Measurements from ENCODE around the gene COQ8B.

Gene COQ8B

DNA sequence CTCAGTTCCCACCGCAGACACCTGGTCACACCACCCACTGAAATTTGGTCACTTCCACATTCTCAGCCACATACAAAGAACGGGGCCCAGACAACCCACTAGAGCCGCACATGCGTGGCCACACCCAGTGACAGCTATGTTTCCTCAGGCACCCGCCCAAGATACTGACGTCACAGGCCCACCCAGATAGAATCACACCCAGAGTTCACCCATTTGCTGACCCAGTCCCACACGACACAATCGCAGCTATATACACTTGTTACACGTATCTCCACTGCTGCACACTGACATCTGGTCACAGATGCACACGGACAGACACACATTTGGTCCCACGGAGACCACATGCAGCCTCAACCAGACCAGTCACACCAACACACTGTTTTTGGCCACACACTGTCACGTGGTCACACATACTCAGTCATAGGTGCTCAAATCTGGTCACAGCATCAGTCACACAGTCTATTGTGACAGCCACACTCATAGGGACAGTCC lies 29.1 kb downstream of the COQ8B start:
- Histone ChIP-seq H3K27me3 (ENCODE audit: control insufficient read depth in 5 of 5, insufficient read depth in 4 of 5, low read length in 5 of 5) (no peaks in the 10 kb centered on the region), H3K27ac (ENCODE audit: low read depth, low read length) (peak overlapping the region; percentile 52), H3K36me3 (ENCODE audit: control insufficient read depth in 5 of 5, insufficient read depth in 5 of 5, low read length in 5 of 5) (peaks cover 0 to 46% (median 34%) of the 10 kb centered on the region in 5 donors), H3K9ac (ENCODE audit: low read length in 5 of 5) (peak overlapping the region in 1 of 5 donors; percentile 35), H3K9me3 (ENCODE audit: control insufficient read depth in 5 of 5, low read length in 5 of 5) (no peaks in the 10 kb centered on the region), H3K4me3 (ENCODE audit: low read depth in 1 of 5, low read length in 5 of 5) (peak overlapping the region; percentile 39 to 90 (median 75)), H3K4me1 (ENCODE audit: control insufficient read depth in 5 of 5, insufficient read depth in 5 of 5, low read length in 5 of 5) (peaks cover 9 to 47% (median 37%) of the 10 kb centered on the region in 5 donors)

DNA sequence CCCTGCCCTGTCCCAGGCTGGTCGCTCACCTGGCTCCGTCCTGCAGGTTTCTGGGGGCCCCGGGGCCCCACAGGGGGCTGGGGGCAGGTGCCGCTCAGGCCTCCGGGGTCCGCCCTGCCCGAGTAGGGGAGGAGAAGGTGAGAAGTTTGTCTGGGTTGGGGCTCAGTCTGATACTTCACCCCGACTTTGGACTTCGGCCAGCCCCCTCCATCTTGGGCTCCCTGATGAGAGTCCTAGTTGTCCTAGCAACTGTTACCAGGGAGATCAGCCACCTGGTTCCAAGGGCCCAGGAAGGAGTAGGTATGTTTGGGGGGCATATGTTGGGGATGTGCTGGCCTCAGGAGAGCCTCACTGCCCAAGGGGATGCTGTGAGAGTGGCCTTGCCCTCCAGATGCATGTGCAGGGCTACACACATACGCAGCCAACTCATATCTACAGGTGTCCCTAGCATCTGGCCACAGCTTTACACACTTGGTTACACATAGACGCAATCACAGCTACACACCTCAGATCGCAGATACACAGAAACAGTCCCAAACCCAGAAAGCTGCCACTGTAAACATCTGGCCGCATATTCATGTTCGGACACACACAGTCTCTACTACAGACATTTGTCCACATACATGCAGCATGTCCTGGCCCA lies 29.7 kb downstream of the COQ8B start:
- Histone ChIP-seq H3K36me3 (ENCODE audit: control insufficient read depth in 5 of 5, insufficient read depth in 5 of 5, low read length in 5 of 5) (peaks cover 0 to 47% (median 40%) of the 10 kb centered on the region in 5 donors), H3K4me3 (ENCODE audit: low read depth in 1 of 5, low read length in 5 of 5) (peak overlapping the region in 2 of 5 donors; percentile 19 to 90), H3K9me3 (ENCODE audit: control insufficient read depth in 5 of 5, low read length in 5 of 5) (no peaks in the 10 kb centered on the region), H3K27me3 (ENCODE audit: control insufficient read depth in 5 of 5, insufficient read depth in 4 of 5, low read length in 5 of 5) (no peaks in the 10 kb centered on the region), H3K9ac (ENCODE audit: low read length in 5 of 5) (peak overlapping the region in 1 of 5 donors; percentile 35), H3K4me1 (ENCODE audit: control insufficient read depth in 5 of 5, insufficient read depth in 5 of 5, low read length in 5 of 5) (peaks cover 9 to 47% (median 37%) of the 10 kb centered on the region in 5 donors), H3K27ac (ENCODE audit: low read depth, low read length) (peak overlapping the region; percentile 52)

DNA sequence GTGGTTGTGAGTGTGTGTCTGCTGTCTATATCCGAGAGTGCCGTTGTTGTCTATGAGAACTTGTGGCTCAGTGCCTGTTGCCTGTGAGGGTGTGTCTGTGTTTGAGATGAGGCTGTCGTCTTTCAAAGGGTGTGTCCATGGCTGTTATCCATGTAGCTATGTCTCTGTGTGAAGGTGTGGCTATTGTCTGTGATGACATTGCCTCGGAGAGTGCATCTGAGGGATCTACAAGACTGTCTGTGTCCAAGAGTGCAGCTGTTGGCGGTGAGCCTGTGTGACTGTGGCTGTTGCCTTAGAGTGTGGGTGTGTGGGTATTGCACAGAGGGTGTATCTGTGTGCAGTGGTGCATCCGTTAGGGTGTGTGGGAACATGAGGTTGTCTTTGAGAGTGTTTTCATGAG lies 31.1 kb downstream of the COQ8B start:
- Histone ChIP-seq H3K9me3 (ENCODE audit: control insufficient read depth in 5 of 5, low read length in 5 of 5) (no peaks in the 10 kb centered on the region), H3K4me1 (ENCODE audit: control insufficient read depth in 5 of 5, insufficient read depth in 5 of 5, low read length in 5 of 5) (peaks cover 9 to 33% (median 31%) of the 10 kb centered on the region in 5 donors), H3K9ac (ENCODE audit: low read length in 5 of 5) (no peak overlapping the region), H3K27me3 (ENCODE audit: control insufficient read depth in 5 of 5, insufficient read depth in 4 of 5, low read length in 5 of 5) (no peaks in the 10 kb centered on the region), H3K36me3 (ENCODE audit: control insufficient read depth in 5 of 5, insufficient read depth in 5 of 5, low read length in 5 of 5) (peaks cover 0 to 52% (median 51%) of the 10 kb centered on the region in 5 donors), H3K27ac (ENCODE audit: low read depth, low read length) (no peak overlapping the region), H3K4me3 (ENCODE audit: low read depth in 1 of 5, low read length in 5 of 5) (no peak overlapping the region)

DNA sequence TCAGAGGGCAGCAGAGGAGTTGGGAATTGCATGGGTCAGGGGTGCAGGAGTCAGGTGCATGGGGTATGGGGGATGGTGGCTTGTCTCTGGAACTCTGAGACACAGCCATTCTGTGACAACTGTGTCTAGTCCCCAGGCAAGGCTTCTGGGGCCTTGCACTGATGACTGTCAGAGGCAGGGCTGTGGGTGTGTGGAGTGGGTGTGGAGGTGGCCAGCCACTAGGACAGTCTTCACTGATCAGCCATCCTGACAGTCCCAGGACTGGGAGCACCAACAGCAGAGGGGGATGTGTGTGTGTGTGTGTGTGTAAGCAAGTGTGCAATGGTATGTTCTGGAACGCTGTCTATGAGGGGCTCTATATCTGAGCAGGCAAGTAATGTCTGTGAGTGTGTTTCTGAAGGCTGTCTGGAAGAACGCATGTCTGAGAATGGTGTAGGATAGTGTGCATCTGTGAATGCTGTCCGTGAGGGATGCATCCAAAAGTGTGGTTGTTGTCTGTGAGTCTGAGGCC lies 31.6 kb downstream of the COQ8B start:
- Histone ChIP-seq H3K4me1 (ENCODE audit: control insufficient read depth in 5 of 5, insufficient read depth in 5 of 5, low read length in 5 of 5) (peaks cover 9 to 32% (median 30%) of the 10 kb centered on the region in 5 donors), H3K36me3 (ENCODE audit: control insufficient read depth in 5 of 5, insufficient read depth in 5 of 5, low read length in 5 of 5) (peaks cover 0 to 56% (median 54%) of the 10 kb centered on the region in 5 donors), H3K9me3 (ENCODE audit: control insufficient read depth in 5 of 5, low read length in 5 of 5) (no peaks in the 10 kb centered on the region), H3K27ac (ENCODE audit: low read depth, low read length) (no peak overlapping the region), H3K27me3 (ENCODE audit: control insufficient read depth in 5 of 5, insufficient read depth in 4 of 5, low read length in 5 of 5) (no peaks in the 10 kb centered on the region), H3K9ac (ENCODE audit: low read length in 5 of 5) (no peak overlapping the region), H3K4me3 (ENCODE audit: low read depth in 1 of 5, low read length in 5 of 5) (no peak overlapping the region)

DNA sequence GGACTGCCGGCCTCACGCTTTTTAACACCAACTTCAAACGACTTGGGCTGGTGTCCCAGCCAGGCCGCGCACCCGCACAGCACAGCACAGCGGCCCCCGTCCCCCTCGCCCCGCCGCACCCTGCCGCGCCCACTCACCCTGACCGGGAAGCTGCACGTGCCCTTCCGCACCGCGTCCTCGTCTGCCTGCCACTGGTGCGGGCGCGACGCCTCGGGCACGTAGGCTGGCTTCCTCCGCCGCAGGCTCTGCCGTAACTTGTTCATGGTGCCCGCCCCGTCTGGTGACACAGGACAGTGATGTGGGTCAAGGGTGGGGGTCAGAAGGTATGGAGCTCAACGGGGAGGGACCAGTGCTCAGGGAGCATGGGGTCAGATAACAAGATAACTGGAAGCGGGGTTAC lies 32.4 kb downstream of the COQ8B start:
- no peak overlapping the region for H3K9ac ChIP-seq (ENCODE audit: low read length in 5 of 5)
- peaks cover 0 to 64% (median 56%) of the 10 kb centered on the region in 5 donors for H3K36me3 ChIP-seq (ENCODE audit: control insufficient read depth in 5 of 5, insufficient read depth in 5 of 5, low read length in 5 of 5)
- H3K27ac ChIP-seq (ENCODE audit: low read depth, low read length): no peak overlapping the region
- peaks cover 8 to 24% (median 22%) of the 10 kb centered on the region in 5 donors for H3K4me1 ChIP-seq (ENCODE audit: control insufficient read depth in 5 of 5, insufficient read depth in 5 of 5, low read length in 5 of 5)
- no peak overlapping the region for H3K4me3 ChIP-seq (ENCODE audit: low read depth in 1 of 5, low read length in 5 of 5)
- no peaks in the 10 kb centered on the region for H3K9me3 ChIP-seq (ENCODE audit: control insufficient read depth in 5 of 5, low read length in 5 of 5)
- no peaks in the 10 kb centered on the region for H3K27me3 ChIP-seq (ENCODE audit: control insufficient read depth in 5 of 5, insufficient read depth in 4 of 5, low read length in 5 of 5)

DNA sequence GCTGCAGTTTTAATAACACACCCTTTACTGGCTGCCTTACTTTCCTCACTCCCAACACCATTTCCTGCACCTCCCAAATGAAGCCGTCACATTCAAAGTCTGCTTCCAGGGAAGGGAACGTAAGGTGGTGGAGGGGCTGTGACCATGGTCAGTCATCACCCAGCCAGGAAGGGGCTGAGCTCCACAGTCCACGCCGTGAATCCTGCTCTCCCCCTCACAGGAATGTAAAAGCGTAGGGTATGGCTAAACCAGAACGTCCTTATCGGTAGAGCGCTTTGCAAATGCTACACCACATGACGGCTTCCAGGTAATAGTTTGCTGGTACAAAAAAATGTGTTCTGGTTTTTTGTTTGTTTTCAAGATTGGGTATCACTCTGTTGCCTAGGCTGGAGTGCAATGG lies 33.2 kb downstream of the COQ8B start:
- H3K4me3 ChIP-seq (ENCODE audit: low read depth in 1 of 5, low read length in 5 of 5): no peak overlapping the region
- H3K27me3 ChIP-seq (ENCODE audit: control insufficient read depth in 5 of 5, insufficient read depth in 4 of 5, low read length in 5 of 5): no peaks in the 10 kb centered on the region
- H3K36me3 ChIP-seq (ENCODE audit: control insufficient read depth in 5 of 5, insufficient read depth in 5 of 5, low read length in 5 of 5): peaks cover 2 to 73% (median 64%) of the 10 kb centered on the region in 5 donors
- no peaks in the 10 kb centered on the region for H3K9me3 ChIP-seq (ENCODE audit: control insufficient read depth in 5 of 5, low read length in 5 of 5)
- peaks cover 8 to 15% (median 14%) of the 10 kb centered on the region in 5 donors for H3K4me1 ChIP-seq (ENCODE audit: control insufficient read depth in 5 of 5, insufficient read depth in 5 of 5, low read length in 5 of 5)
- H3K9ac ChIP-seq (ENCODE audit: low read length in 5 of 5): no peak overlapping the region
- H3K27ac ChIP-seq (ENCODE audit: low read depth, low read length): no peak overlapping the region

DNA sequence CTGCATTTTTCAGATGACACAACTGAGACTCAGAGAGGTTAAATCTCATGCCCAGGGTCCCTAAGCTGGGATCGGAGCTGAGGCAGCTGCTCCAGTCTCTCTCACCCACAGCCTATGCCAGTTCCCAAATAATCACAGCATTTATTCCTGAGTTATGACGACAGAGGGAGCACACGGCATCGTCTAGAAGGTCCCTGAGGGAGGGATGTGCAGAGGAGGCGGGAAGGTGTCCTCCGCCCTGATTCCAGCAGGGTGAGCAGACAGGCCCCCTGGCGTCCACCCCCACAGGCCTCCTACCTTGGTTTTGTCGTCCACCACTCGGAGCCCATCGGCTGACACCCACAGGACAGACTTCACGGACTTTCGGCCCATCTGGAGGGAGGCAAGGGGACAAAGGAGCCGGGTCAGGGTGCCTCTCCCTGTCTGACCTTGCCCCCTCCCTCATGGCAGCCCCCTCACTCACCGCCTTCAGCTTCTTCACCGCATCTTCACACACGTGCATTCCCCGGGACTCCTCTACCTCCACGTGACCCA lies 34.2 kb downstream of the COQ8B start:
- peaks cover 0 to 6% (median 5%) of the 10 kb centered on the region in 5 donors for H3K4me1 ChIP-seq (ENCODE audit: control insufficient read depth in 5 of 5, insufficient read depth in 5 of 5, low read length in 5 of 5)
- H3K9ac ChIP-seq (ENCODE audit: low read length in 5 of 5): no peak overlapping the region
- H3K36me3 ChIP-seq (ENCODE audit: control insufficient read depth in 5 of 5, insufficient read depth in 5 of 5, low read length in 5 of 5): peaks cover 4 to 82% (median 73%) of the 10 kb centered on the region in 5 donors
- no peaks in the 10 kb centered on the region for H3K27me3 ChIP-seq (ENCODE audit: control insufficient read depth in 5 of 5, insufficient read depth in 4 of 5, low read length in 5 of 5)
- no peak overlapping the region for H3K4me3 ChIP-seq (ENCODE audit: low read depth in 1 of 5, low read length in 5 of 5)
- no peak overlapping the region for H3K27ac ChIP-seq (ENCODE audit: low read depth, low read length)
- no peaks in the 10 kb centered on the region for H3K9me3 ChIP-seq (ENCODE audit: control insufficient read depth in 5 of 5, low read length in 5 of 5)

DNA sequence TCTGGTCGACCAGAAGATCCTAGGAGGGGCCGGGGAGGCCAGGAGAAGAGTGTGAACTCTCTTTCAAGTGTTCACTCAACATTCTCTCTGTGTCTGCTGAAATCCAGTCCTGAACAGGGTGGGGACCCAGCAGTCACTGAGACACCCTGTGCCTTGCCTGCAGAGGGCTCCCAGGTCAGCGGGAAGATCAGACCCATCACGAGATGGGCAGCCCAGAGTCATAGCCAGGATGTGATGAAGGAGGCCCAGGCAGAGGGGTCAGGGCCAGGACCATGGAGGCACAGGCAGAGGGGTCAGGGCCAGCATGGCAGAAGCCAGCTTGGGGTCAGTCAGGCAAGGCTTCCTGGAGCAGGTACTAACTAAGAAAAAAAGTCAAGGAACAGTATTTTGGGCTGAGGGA lies 35.6 kb downstream of the COQ8B start:
- Histone ChIP-seq H3K4me3 (ENCODE audit: low read depth in 1 of 5, low read length in 5 of 5) (no peak overlapping the region), H3K9me3 (ENCODE audit: control insufficient read depth in 5 of 5, low read length in 5 of 5) (no peaks in the 10 kb centered on the region), H3K27me3 (ENCODE audit: control insufficient read depth in 5 of 5, insufficient read depth in 4 of 5, low read length in 5 of 5) (no peaks in the 10 kb centered on the region), H3K27ac (ENCODE audit: low read depth, low read length) (no peak overlapping the region), H3K36me3 (ENCODE audit: control insufficient read depth in 5 of 5, insufficient read depth in 5 of 5, low read length in 5 of 5) (peaks cover 4 to 89% (median 79%) of the 10 kb centered on the region in 5 donors), H3K4me1 (ENCODE audit: control insufficient read depth in 5 of 5, insufficient read depth in 5 of 5, low read length in 5 of 5) (no peaks in the 10 kb centered on the region), H3K9ac (ENCODE audit: low read length in 5 of 5) (no peak overlapping the region)

DNA sequence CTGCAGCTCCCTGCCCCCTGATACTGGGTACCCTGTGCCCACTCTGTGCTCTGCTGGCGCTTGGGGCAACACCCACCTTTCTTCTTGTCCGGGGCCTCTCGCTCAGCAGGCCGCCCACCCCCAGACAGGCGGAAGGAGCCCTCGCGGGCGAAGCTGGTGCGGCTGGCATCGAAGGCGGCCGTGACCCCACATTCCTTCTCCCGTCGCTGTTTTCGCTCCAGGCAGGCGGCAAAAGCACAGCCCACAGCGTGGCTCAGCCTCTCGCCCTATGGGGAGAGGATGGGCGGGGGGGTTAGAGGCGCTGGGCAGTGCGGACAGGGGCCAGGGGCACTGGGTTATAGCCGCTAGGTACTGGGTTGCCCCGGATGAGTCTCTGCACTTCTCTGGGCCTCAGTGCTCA lies 39.5 kb downstream of the COQ8B start:
- peaks cover 11 to 88% (median 76%) of the 10 kb centered on the region in 5 donors for H3K36me3 ChIP-seq (ENCODE audit: control insufficient read depth in 5 of 5, insufficient read depth in 5 of 5, low read length in 5 of 5)
- no peaks in the 10 kb centered on the region for H3K9me3 ChIP-seq (ENCODE audit: control insufficient read depth in 5 of 5, low read length in 5 of 5)
- H3K4me3 ChIP-seq (ENCODE audit: low read depth in 1 of 5, low read length in 5 of 5): no peak overlapping the region
- H3K4me1 ChIP-seq (ENCODE audit: control insufficient read depth in 5 of 5, insufficient read depth in 5 of 5, low read length in 5 of 5): no peaks in the 10 kb centered on the region
- H3K27me3 ChIP-seq (ENCODE audit: control insufficient read depth in 5 of 5, insufficient read depth in 4 of 5, low read length in 5 of 5): no peaks in the 10 kb centered on the region
- no peak overlapping the region for H3K9ac ChIP-seq (ENCODE audit: low read length in 5 of 5)
- H3K27ac ChIP-seq (ENCODE audit: low read depth, low read length): no peak overlapping the region

DNA sequence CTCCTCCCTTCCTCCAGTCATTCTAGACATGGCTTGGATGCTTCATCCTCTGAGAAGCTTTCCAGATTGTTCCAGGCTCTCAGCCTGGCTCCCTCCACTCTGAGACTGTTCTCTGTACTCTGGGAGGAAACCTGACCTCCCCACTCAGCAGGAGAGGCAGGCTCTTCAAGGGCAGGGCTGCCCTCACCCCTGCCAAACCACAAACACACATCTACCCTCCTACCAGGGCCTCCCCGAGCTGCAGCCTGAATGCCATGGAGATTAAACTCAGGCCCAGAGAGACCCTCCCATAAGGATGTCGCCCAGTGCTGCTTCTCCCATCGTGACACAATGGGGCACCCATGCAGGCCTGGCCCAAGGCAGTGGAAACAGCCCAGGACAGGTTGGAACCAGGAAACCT lies 42.4 kb downstream of the COQ8B start:
- H3K36me3 ChIP-seq (ENCODE audit: control insufficient read depth in 5 of 5, insufficient read depth in 5 of 5, low read length in 5 of 5): peaks cover 14 to 93% (median 85%) of the 10 kb centered on the region in 5 donors
- H3K9me3 ChIP-seq (ENCODE audit: control insufficient read depth in 5 of 5, low read length in 5 of 5): peaks cover 0 to 2% (median 0%) of the 10 kb centered on the region in 5 donors
- no peak overlapping the region for H3K27ac ChIP-seq (ENCODE audit: low read depth, low read length)
- no peaks in the 10 kb centered on the region for H3K27me3 ChIP-seq (ENCODE audit: control insufficient read depth in 5 of 5, insufficient read depth in 4 of 5, low read length in 5 of 5)
- H3K4me1 ChIP-seq (ENCODE audit: control insufficient read depth in 5 of 5, insufficient read depth in 5 of 5, low read length in 5 of 5): no peaks in the 10 kb centered on the region
- no peak overlapping the region for H3K4me3 ChIP-seq (ENCODE audit: low read depth in 1 of 5, low read length in 5 of 5)
- H3K9ac ChIP-seq (ENCODE audit: low read length in 5 of 5): no peak overlapping the region

Data from subcutaneous abdominal adipose tissue (tissue), 5 donors.